Measurements from ENCODE around the gene CATSPER2.
A peak's percentile ranks its signal among the peaks of the same experiment; 100 is the strongest.
"Not testable (repeated sequence)": the region's sequence is repeated elsewhere in the genome, so short reads cannot be mapped to it uniquely, and the experiment has no call there.

The CATSPER2 gene

GRCh38 chr15:43648649-43649429 is at the start of gene CATSPER2:
Gene CATSPER2 (minus strand): TSS chr15:43648844. CDS start chr15:43648061, 783 bp downstream.
- Histone ChIP-seq H3K4me1 (ENCODE audit: insufficient read depth, low read length) (no peaks in the 10 kb centered on the region), H3K36me3 (ENCODE audit: insufficient read depth, low read length) (no peaks in the 10 kb centered on the region; the same call in 1 of the 2 replicates), H3K27me3 (ENCODE audit: insufficient read depth, low read length, poor library complexity) (no peaks in the 10 kb centered on the region), H2AFZ (ENCODE audit: low read depth, low read length) (no peak within 1 kb of the TSS), H4K20me1 (ENCODE audit: insufficient read depth, low read length) (no peaks in the 10 kb centered on the region), H3K9me3 (ENCODE audit: insufficient read depth, low read length, severe bottlenecking) (no peaks in the 10 kb centered on the region), H3K9ac (ENCODE audit: low read depth, low read length) (no peak within 1 kb of the TSS), H3K27ac (ENCODE audit: low read length) (no peak within 1 kb of the TSS), H3K4me3 (ENCODE audit: low read depth in 1 of 2, low read length in 2 of 2) (no peak within 1 kb of the TSS), H3K79me2 (ENCODE audit: insufficient read depth, low read length) (no peaks in the 10 kb centered on the region), H3K4me2 (ENCODE audit: insufficient read depth, low read length) (no peak within 1 kb of the TSS)
- TF ChIP-seq CTCF (IDR thresholded peaks at IDR 0.05; ENCODE audit: borderline replicate concordance, extremely low read depth, low read length, poor library complexity, severe bottlenecking), result no peak
- TF ChIP-seq EZH2 (IDR thresholded peaks at IDR 0.05; ENCODE audit: borderline replicate concordance, low read depth, low read length, severe bottlenecking), result no peak
- no peak for ATAC-seq (ENCODE audit: insufficient read depth, low read depth)
- no peak for DNase-seq

- H3K9me3 ChIP-seq (ENCODE audit: insufficient read depth, low read length, severe bottlenecking); ATAC-seq (ENCODE audit: insufficient read depth, low read depth); H3K79me2 ChIP-seq (ENCODE audit: insufficient read depth, low read length); H3K36me3 ChIP-seq (ENCODE audit: insufficient read depth, low read length); DNase-seq; H4K20me1 ChIP-seq (ENCODE audit: insufficient read depth, low read length); H3K9ac ChIP-seq (ENCODE audit: low read depth, low read length); H3K27me3 ChIP-seq (ENCODE audit: insufficient read depth, low read length, poor library complexity); H2AFZ ChIP-seq (ENCODE audit: low read depth, low read length); H3K4me3 ChIP-seq (ENCODE audit: low read depth in 1 of 2, low read length in 2 of 2); H3K4me2 ChIP-seq (ENCODE audit: insufficient read depth, low read length); H3K4me1 ChIP-seq (ENCODE audit: insufficient read depth, low read length); H3K27ac ChIP-seq (ENCODE audit: low read length): not testable (repeated sequence)
Observed at GRCh38 chr15:43693148-43694022, 44.7 kb upstream of the CATSPER2 start, which contains the start of gene CKMT1A. Gene CKMT1A (plus strand): TSS chr15:43693859. CDS start chr15:43694051, 192 bp downstream.

- H3K36me3 ChIP-seq (ENCODE audit: insufficient read depth, low read length); H3K27me3 ChIP-seq (ENCODE audit: insufficient read depth, low read length, poor library complexity); H3K9ac ChIP-seq (ENCODE audit: low read depth, low read length); H3K4me3 ChIP-seq (ENCODE audit: low read depth in 1 of 2, low read length in 2 of 2); H3K79me2 ChIP-seq (ENCODE audit: insufficient read depth, low read length); H3K27ac ChIP-seq (ENCODE audit: low read length); H3K4me2 ChIP-seq (ENCODE audit: insufficient read depth, low read length); H4K20me1 ChIP-seq (ENCODE audit: insufficient read depth, low read length); H3K4me1 ChIP-seq (ENCODE audit: insufficient read depth, low read length); DNase-seq; ATAC-seq (ENCODE audit: insufficient read depth, low read depth); H3K9me3 ChIP-seq (ENCODE audit: insufficient read depth, low read length, severe bottlenecking); H2AFZ ChIP-seq (ENCODE audit: low read depth, low read length): not testable (repeated sequence)
Observed at GRCh38 chr15:43692679-43693078, 44.0 kb upstream of the CATSPER2 start.

- not testable (repeated sequence) for H3K4me2 ChIP-seq (ENCODE audit: insufficient read depth, low read length); H3K4me3 ChIP-seq (ENCODE audit: low read depth in 1 of 2, low read length in 2 of 2); H3K4me1 ChIP-seq (ENCODE audit: insufficient read depth, low read length); H3K27ac ChIP-seq (ENCODE audit: low read length); H3K79me2 ChIP-seq (ENCODE audit: insufficient read depth, low read length); H3K9me3 ChIP-seq (ENCODE audit: insufficient read depth, low read length, severe bottlenecking); H4K20me1 ChIP-seq (ENCODE audit: insufficient read depth, low read length); H2AFZ ChIP-seq (ENCODE audit: low read depth, low read length); H3K27me3 ChIP-seq (ENCODE audit: insufficient read depth, low read length, poor library complexity); H3K9ac ChIP-seq (ENCODE audit: low read depth, low read length); DNase-seq; H3K36me3 ChIP-seq (ENCODE audit: insufficient read depth, low read length)
- ATAC-seq (ENCODE audit: insufficient read depth, low read depth), result peak; percentile 99
Observed at GRCh38 chr15:43689604-43690301, 41.1 kb upstream of the CATSPER2 start.

GRCh38 chr15:43674175-43674574 is 25.5 kb upstream of the CATSPER2 start:
- H3K27ac ChIP-seq (ENCODE audit: low read length); H3K79me2 ChIP-seq (ENCODE audit: insufficient read depth, low read length); H4K20me1 ChIP-seq (ENCODE audit: insufficient read depth, low read length); ATAC-seq (ENCODE audit: insufficient read depth, low read depth); H3K9me3 ChIP-seq (ENCODE audit: insufficient read depth, low read length, severe bottlenecking); DNase-seq; H3K36me3 ChIP-seq (ENCODE audit: insufficient read depth, low read length); H3K4me1 ChIP-seq (ENCODE audit: insufficient read depth, low read length); H3K27me3 ChIP-seq (ENCODE audit: insufficient read depth, low read length, poor library complexity); H3K4me2 ChIP-seq (ENCODE audit: insufficient read depth, low read length); H3K4me3 ChIP-seq (ENCODE audit: low read depth in 1 of 2, low read length in 2 of 2); H3K9ac ChIP-seq (ENCODE audit: low read depth, low read length); H2AFZ ChIP-seq (ENCODE audit: low read depth, low read length): not testable (repeated sequence)

GRCh38 chr15:43666177-43666576 is 17.5 kb upstream of the CATSPER2 start:
- not testable (repeated sequence) for H3K36me3 ChIP-seq (ENCODE audit: insufficient read depth, low read length); ATAC-seq (ENCODE audit: insufficient read depth, low read depth); H3K4me1 ChIP-seq (ENCODE audit: insufficient read depth, low read length); H3K27ac ChIP-seq (ENCODE audit: low read length); H3K4me3 ChIP-seq (ENCODE audit: low read depth in 1 of 2, low read length in 2 of 2); H4K20me1 ChIP-seq (ENCODE audit: insufficient read depth, low read length); DNase-seq; H3K79me2 ChIP-seq (ENCODE audit: insufficient read depth, low read length); H2AFZ ChIP-seq (ENCODE audit: low read depth, low read length); H3K4me2 ChIP-seq (ENCODE audit: insufficient read depth, low read length); H3K27me3 ChIP-seq (ENCODE audit: insufficient read depth, low read length, poor library complexity); H3K9me3 ChIP-seq (ENCODE audit: insufficient read depth, low read length, severe bottlenecking); H3K9ac ChIP-seq (ENCODE audit: low read depth, low read length)

Data from DND-41 (cell line).